Gastrocnemius medialis (tissue), 4 donors: ENCODE results near the gene FGF6. TPM values are rescaled to one million over a fixed set of nuclear protein-coding genes. Genes with fewer than 3 reads are reported as not detected.

Experiments
- ATAC-seq, 2 donors: fragments of 150-250 bp; one replicate each; pipeline ENCODE4 v1.9.1; 2016
- DNase-seq, 2 donors: peaks; one replicate each; pipeline ENCODE4 v3.0.0-alpha.2; 2019
- H3K27ac ChIP-seq, 4 donors: fragments of 200-600 bp; sonication (generic); 1 replicate in 1 of 4; 2 replicates in 3 of 4; pipeline ENCODE4 v1.5.1; 2016 to 2018; ENCODE audit warnings: mild to moderate bottlenecking in 2 of 4, moderate library complexity in 1 of 4
- H3K27me3 ChIP-seq, 3 donors: fragments of 200-600 bp; sonication (generic) in 2 of 3; 1 replicate in 1 of 3; 2 replicates in 2 of 3; pipeline versions ENCODE4 v1.5.1 to v1.6.0; 2016 to 2019; ENCODE audit warnings: mild to moderate bottlenecking in 1 of 3, moderate library complexity in 1 of 3
- H3K36me3 ChIP-seq, 2 donors: fragments of 200-600 bp; sonication (generic) in 1 of 2; one replicate each; pipeline ENCODE4 v1.5.1; 2017 to 2018
- H3K4me1 ChIP-seq, 2 donors: fragments of 200-600 bp; sonication (generic) in 1 of 2; one replicate each; pipeline ENCODE4 v1.5.1; 2016 to 2017; ENCODE audit warnings: mild to moderate bottlenecking in 2 of 2
- H3K4me3 ChIP-seq, 4 donors: fragments of 200-600 bp; sonication (generic) in 3 of 4; 1 replicate in 1 of 4; 2 replicates in 3 of 4; pipeline ENCODE4 v1.5.1; 2016 to 2019; ENCODE audit warnings: mild to moderate bottlenecking in 2 of 4
- H3K9me3 ChIP-seq, 3 donors: fragments of 200-600 bp; sonication (generic) in 2 of 3; 1 replicate in 1 of 3; 2 replicates in 2 of 3; pipeline ENCODE4 v1.5.1; 2016 to 2019
- CTCF ChIP-seq, 5 experiments: fragments of 450-650 bp in 3 of 5; fragments of 200-600 bp in 2 of 5; sonication (generic) in 2 of 5; IDR thresholded peaks in 4 of 5; conservative IDR thresholded peaks in 1 of 5; 1 replicate in 4 of 5; 2 replicates in 1 of 5; pipeline ENCODE4 v1.5.1; 2016 to 2019; ENCODE audit warnings: antibody characterized with exemption in 5 of 5, mild to moderate bottlenecking in 3 of 5, moderate library complexity in 3 of 5
- POLR2A ChIP-seq, 2 donors: fragments of 450-650 bp; IDR thresholded peaks; one replicate each; pipeline ENCODE4 v1.6.1; 2017; ENCODE audit warnings: antibody characterized with exemption in 2 of 2, mild to moderate bottlenecking in 2 of 2, moderate library complexity in 2 of 2
- in situ Hi-C, 4 donors: fragments of 200-750 bp; cut with MboI; loops; one replicate each; pipeline versions ENCODE4 v1.15.0 to v1.8.0; 2017; ENCODE audit warnings: low sequenced_read_pairs in 4 of 4
- intact Hi-C: fragments of 100-400 bp; cut with DNase I; formaldehyde crosslinking; loops from one replicate; pipeline ENCODE4 v1.15.1; 2023; ENCODE audit warnings: low total_unique reads
- total RNA-seq, 4 donors: library from RNA; depleted of rRNA; stranded (reverse); fragments of >200 nt; gene quantifications; one replicate each; pipeline versions ENCODE4 v1.1.0 to v1.2.3, GENCODE V29; 2016

The FGF6 gene
- total RNA-seq, 4 donors from 2014 or later, result 0.73 to 5.9 (median 2.2) TPM; not detected in 1

GRCh38 chr12:4388662-4389061, 57.0 kb downstream of the FGF6 start:
- DNase-seq, result no peak
- H3K27me3 ChIP-seq, result no peaks in the 10 kb centered on the region
- TF ChIP-seq CTCF (IDR thresholded peaks at IDR 0.05 in 4 of 5, conservative IDR thresholded peaks at IDR 0.05 in 1 of 5) (no peak), POLR2A (IDR thresholded peaks at IDR 0.05) (no peak)
- no peaks in the 10 kb centered on the region for H3K36me3 ChIP-seq
- in situ Hi-C loops (no loop called here), intact Hi-C loops (no loop called here)
- H3K27ac ChIP-seq, result no peak overlapping the region
- no peak overlapping the region for H3K4me3 ChIP-seq
- ATAC-seq, result no peak
- no peaks in the 10 kb centered on the region for H3K4me1 ChIP-seq
- no peaks in the 10 kb centered on the region for H3K9me3 ChIP-seq

- in situ Hi-C loops (no loop called here), intact Hi-C loops (no loop called here)
- ATAC-seq (no peak), DNase-seq (no peak)
- TF ChIP-seq CTCF (IDR thresholded peaks at IDR 0.05 in 4 of 5, conservative IDR thresholded peaks at IDR 0.05 in 1 of 5) (no peak), POLR2A (IDR thresholded peaks at IDR 0.05) (no peak)
- no peaks in the 10 kb centered on the region for H3K36me3 ChIP-seq
- H3K27ac ChIP-seq, result no peak overlapping the region
- no peaks in the 10 kb centered on the region for H3K4me1 ChIP-seq
- no peaks in the 10 kb centered on the region for H3K9me3 ChIP-seq
- H3K27me3 ChIP-seq, result no peaks in the 10 kb centered on the region
- H3K4me3 ChIP-seq, result no peak overlapping the region
Measured at GRCh38 chr12:4388032-4388431, 57.6 kb downstream of the FGF6 start.

GRCh38 chr12:4387607-4388006, 58.0 kb downstream of the FGF6 start:
- H3K36me3 ChIP-seq, result no peaks in the 10 kb centered on the region
- no peaks in the 10 kb centered on the region for H3K4me1 ChIP-seq
- no peaks in the 10 kb centered on the region for H3K9me3 ChIP-seq
- H3K27me3 ChIP-seq, result no peaks in the 10 kb centered on the region
- no peak overlapping the region for H3K4me3 ChIP-seq
- no peak overlapping the region for H3K27ac ChIP-seq
- in situ Hi-C loops, result no loop called here
- TF ChIP-seq POLR2A (IDR thresholded peaks at IDR 0.05), result no peak
- TF ChIP-seq CTCF (IDR thresholded peaks at IDR 0.05 in 4 of 5, conservative IDR thresholded peaks at IDR 0.05 in 1 of 5), result no peak
- DNase-seq (no peak), ATAC-seq (no peak)
- intact Hi-C loops, result no loop called here

- DNase-seq, result no peak
- Histone ChIP-seq H3K4me3 (no peak overlapping the region), H3K9me3 (no peaks in the 10 kb centered on the region), H3K36me3 (no peaks in the 10 kb centered on the region), H3K27ac (no peak overlapping the region), H3K27me3 (no peaks in the 10 kb centered on the region), H3K4me1 (no peaks in the 10 kb centered on the region)
- no peak for ATAC-seq
- intact Hi-C loops, result no loop called here
- TF ChIP-seq CTCF (IDR thresholded peaks at IDR 0.05 in 4 of 5, conservative IDR thresholded peaks at IDR 0.05 in 1 of 5) (no peak), POLR2A (IDR thresholded peaks at IDR 0.05) (no peak)
- in situ Hi-C loops, result no loop called here
Measured at GRCh38 chr12:4386801-4387200, 58.8 kb downstream of the FGF6 start.

Other genes with a start within 250 kb of the FGF6 start
- 1 to 10 TPM; 2.7 to 5.6 (median 3.2) TPM for gene CCND2, start 172.1 kb downstream of the FGF6 start, total RNA-seq
- gene TIGAR, start 124.6 kb downstream of the FGF6 start, total RNA-seq, result 1 to 10 TPM; 4.4 to 8.3 (median 6.7) TPM
- gene FGF23, start 66.1 kb downstream of the FGF6 start, total RNA-seq, result not detected
- gene RAD51AP1, start 93.1 kb upstream of the FGF6 start, total RNA-seq, result 1 to 10 TPM in 2 of 4 donors, under 1 TPM in 1, not detected in 1; 0.65 to 1.7 (median 1.7) TPM
- 10 to 100 TPM; 20.1 to 28.9 (median 21.1) TPM for gene DYRK4, start 116.4 kb upstream of the FGF6 start, total RNA-seq
- 1 to 10 TPM in 1 of 4 donors, under 1 TPM in 3; 0.27 to 1.7 (median 0.71) TPM for gene AKAP3, start 203.2 kb upstream of the FGF6 start, total RNA-seq
- 100 to 1,000 TPM in 1 of 4 donors, 10 to 100 TPM in 3; 57.9 to 113 (median 69.5) TPM for gene NDUFA9, start 203.3 kb upstream of the FGF6 start, total RNA-seq